ENCODE measurements around the gene CYP3A4. TPM values are rescaled to one million over a fixed set of nuclear protein-coding genes. Genes with fewer than 3 reads are reported as not detected.
"Not testable (repeated sequence)": the region's sequence is repeated elsewhere in the genome, so short reads cannot be mapped to it uniquely, and the experiment has no call there.

Gene CYP3A4
- total and polyA plus RNA-seq, 4 donors = 12.9 TPM; not detected in 3

DNA sequence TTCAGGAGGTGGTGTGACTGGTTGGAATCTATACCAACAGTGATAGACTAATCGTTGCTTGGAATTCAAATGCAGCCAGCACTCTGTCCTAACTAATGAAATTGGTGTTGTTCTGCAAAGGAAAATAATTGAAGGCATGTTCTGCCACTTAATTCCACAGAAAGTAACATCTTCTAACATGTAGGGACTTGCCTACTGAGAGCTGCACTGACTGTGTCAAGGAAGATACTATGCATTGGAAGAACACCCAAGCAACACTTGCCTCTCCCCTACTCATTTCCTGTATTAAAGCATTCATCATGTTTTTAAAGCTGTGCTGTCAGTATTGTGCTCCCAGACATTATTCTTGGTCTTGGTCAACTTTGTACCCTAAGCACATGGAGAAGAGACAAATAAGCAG is 46.3 kb downstream of the CYP3A4 start:
- no peaks in the 10 kb centered on the region for H3K4me1 ChIP-seq (ENCODE audit: control insufficient read depth in 1 of 2, insufficient read depth in 2 of 2, low read length in 2 of 2)
- 72 to 74% methylated on average over 1 of the region's 1 CpG for WGBS, 2 donors
- DNase-seq (no peak), ATAC-seq (ENCODE audit: low FRiP score) (no peak)
- H3K36me3 ChIP-seq (ENCODE audit: control insufficient read depth in 1 of 2, insufficient read depth in 2 of 2, low read length in 1 of 2) = peaks cover 0 to 6% of the 10 kb centered on the region in 2 donors
- no peak overlapping the region for H3K4me3 ChIP-seq (ENCODE audit: low read length in 2 of 2)
- intact Hi-C loops (cut with DNase I) = no loop called here
- no peak overlapping the region for H3K27ac ChIP-seq (ENCODE audit: low read depth in 1 of 2, low read length in 2 of 2)
- no peaks in the 10 kb centered on the region for H3K9me3 ChIP-seq (ENCODE audit: control insufficient read depth, low read length)
- H3K27me3 ChIP-seq (ENCODE audit: control insufficient read depth in 1 of 2, insufficient read depth in 2 of 2, low read length in 1 of 2) = no peaks in the 10 kb centered on the region

DNA sequence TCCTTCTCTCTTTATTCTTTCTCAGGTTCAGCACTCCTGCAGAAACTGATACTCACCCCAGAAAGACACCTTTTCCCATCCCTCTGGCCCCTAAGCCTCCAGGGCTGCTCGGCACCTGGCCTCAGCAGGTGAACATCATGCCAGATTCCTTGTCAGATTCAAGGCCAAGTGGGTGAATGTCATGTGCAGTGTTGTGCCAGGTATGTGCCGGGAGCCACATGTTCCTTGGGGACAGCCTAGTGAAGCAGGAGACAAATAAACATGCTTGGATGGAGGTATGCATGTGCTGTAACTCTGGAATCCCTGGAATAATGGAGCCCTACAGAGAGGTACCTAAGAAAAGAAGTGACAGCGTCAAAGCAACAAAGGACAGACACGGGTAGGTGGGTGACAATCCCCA is 47.3 kb downstream of the CYP3A4 start:
- DNase-seq; H3K27me3 ChIP-seq (ENCODE audit: control insufficient read depth in 1 of 2, insufficient read depth in 2 of 2, low read length in 1 of 2); H3K4me1 ChIP-seq (ENCODE audit: control insufficient read depth in 1 of 2, insufficient read depth in 2 of 2, low read length in 2 of 2); H3K9me3 ChIP-seq (ENCODE audit: control insufficient read depth, low read length); ATAC-seq (ENCODE audit: low FRiP score); H3K4me3 ChIP-seq (ENCODE audit: low read length in 2 of 2); H3K36me3 ChIP-seq (ENCODE audit: control insufficient read depth in 1 of 2, insufficient read depth in 2 of 2, low read length in 1 of 2); H3K27ac ChIP-seq (ENCODE audit: low read depth in 1 of 2, low read length in 2 of 2); intact Hi-C loops (cut with DNase I): not testable (repeated sequence)
- 79 to 84% methylated on average over 4 of the region's 4 CpGs for WGBS, 2 donors

GRCh38 chr7:99734987-99735386 is 49.0 kb downstream of the CYP3A4 start, which contains the start of gene CYP3A7:
TSS of gene CYP3A7 (minus strand) at chr7:99735196. CDS start at chr7:99735093, 103 bp downstream.
- Histone ChIP-seq H3K27ac (ENCODE audit: low read depth in 1 of 2, low read length in 2 of 2) (no peak within 1 kb of the TSS), H3K27me3 (ENCODE audit: control insufficient read depth in 1 of 2, insufficient read depth in 2 of 2, low read length in 1 of 2) (no peaks in the 10 kb centered on the region), H3K9me3 (ENCODE audit: control insufficient read depth, low read length) (no peaks in the 10 kb centered on the region), H3K4me3 (ENCODE audit: low read length in 2 of 2) (no peak within 1 kb of the TSS), H3K36me3 (ENCODE audit: control insufficient read depth in 1 of 2, insufficient read depth in 2 of 2, low read length in 1 of 2) (peaks cover 0 to 6% of the 10 kb centered on the region in 2 donors), H3K4me1 (ENCODE audit: control insufficient read depth in 1 of 2, insufficient read depth in 2 of 2, low read length in 2 of 2) (no peaks in the 10 kb centered on the region)
- ATAC-seq (ENCODE audit: low FRiP score) (no peak), DNase-seq (no peak)
- 65 to 70% methylated on average over 5 of the region's 5 CpGs for WGBS, 2 donors
- intact Hi-C loops (cut with DNase I) = no loop called here

DNA sequence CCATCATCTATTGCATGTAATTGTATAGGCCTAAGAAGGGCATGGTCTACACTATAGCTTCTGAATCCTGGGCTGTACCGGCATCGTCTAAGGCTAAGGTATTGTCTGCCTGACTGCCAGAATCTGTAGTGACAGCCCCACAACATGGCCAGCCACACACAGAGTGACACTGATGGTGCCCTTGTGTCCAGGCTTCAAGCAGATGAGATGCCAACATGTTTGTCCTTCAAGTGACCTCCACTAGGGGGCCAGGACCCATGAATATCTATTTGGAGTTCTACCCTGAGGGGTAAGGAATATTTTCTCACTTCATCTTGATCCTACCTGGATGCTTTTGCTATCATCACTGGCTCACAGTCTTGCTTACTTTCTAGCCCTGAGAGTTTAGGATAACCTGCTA is 50.5 kb downstream of the CYP3A4 start:
- DNase-seq = no peak
- H3K9me3 ChIP-seq (ENCODE audit: control insufficient read depth, low read length) = no peaks in the 10 kb centered on the region
- no peak overlapping the region for H3K27ac ChIP-seq (ENCODE audit: low read depth in 1 of 2, low read length in 2 of 2)
- no peaks in the 10 kb centered on the region for H3K27me3 ChIP-seq (ENCODE audit: control insufficient read depth in 1 of 2, insufficient read depth in 2 of 2, low read length in 1 of 2)
- intact Hi-C loops (cut with DNase I) = no loop called here
- H3K4me1 ChIP-seq (ENCODE audit: control insufficient read depth in 1 of 2, insufficient read depth in 2 of 2, low read length in 2 of 2) = no peaks in the 10 kb centered on the region
- H3K4me3 ChIP-seq (ENCODE audit: low read length in 2 of 2) = no peak overlapping the region
- WGBS, 2 donors = 87 to 93% methylated on average over 2 of the region's 2 CpGs
- peaks cover 0 to 1% of the 10 kb centered on the region in 2 donors for H3K36me3 ChIP-seq (ENCODE audit: control insufficient read depth in 1 of 2, insufficient read depth in 2 of 2, low read length in 1 of 2)
- no peak for ATAC-seq (ENCODE audit: low FRiP score)

- H3K36me3 ChIP-seq (ENCODE audit: control insufficient read depth in 1 of 2, insufficient read depth in 2 of 2, low read length in 1 of 2) = peaks cover 0 to 1% of the 10 kb centered on the region in 2 donors
- no peak overlapping the region for H3K4me3 ChIP-seq (ENCODE audit: low read length in 2 of 2)
- DNase-seq (no peak), ATAC-seq (ENCODE audit: low FRiP score) (no peak)
- no peaks in the 10 kb centered on the region for H3K4me1 ChIP-seq (ENCODE audit: control insufficient read depth in 1 of 2, insufficient read depth in 2 of 2, low read length in 2 of 2)
- intact Hi-C loops (cut with DNase I) = no loop called here
- no peaks in the 10 kb centered on the region for H3K27me3 ChIP-seq (ENCODE audit: control insufficient read depth in 1 of 2, insufficient read depth in 2 of 2, low read length in 1 of 2)
- H3K9me3 ChIP-seq (ENCODE audit: control insufficient read depth, low read length) = no peaks in the 10 kb centered on the region
- no peak overlapping the region for H3K27ac ChIP-seq (ENCODE audit: low read depth in 1 of 2, low read length in 2 of 2)
- WGBS, 2 donors = 78 to 84% methylated on average over 3 of the region's 3 CpGs
Measured at GRCh38 chr7:99733003-99733402, 51.0 kb downstream of the CYP3A4 start.

GRCh38 chr7:99731638-99732374 is 52.2 kb downstream of the CYP3A4 start:
- ATAC-seq (ENCODE audit: low FRiP score) (no peak), DNase-seq (no peak)
- Histone ChIP-seq H3K27ac (ENCODE audit: low read depth in 1 of 2, low read length in 2 of 2) (no peak overlapping the region), H3K36me3 (ENCODE audit: control insufficient read depth in 1 of 2, insufficient read depth in 2 of 2, low read length in 1 of 2) (peaks cover 0 to 1% of the 10 kb centered on the region in 2 donors), H3K4me3 (ENCODE audit: low read length in 2 of 2) (no peak overlapping the region), H3K9me3 (ENCODE audit: control insufficient read depth, low read length) (no peaks in the 10 kb centered on the region), H3K4me1 (ENCODE audit: control insufficient read depth in 1 of 2, insufficient read depth in 2 of 2, low read length in 2 of 2) (no peaks in the 10 kb centered on the region), H3K27me3 (ENCODE audit: control insufficient read depth in 1 of 2, insufficient read depth in 2 of 2, low read length in 1 of 2) (no peaks in the 10 kb centered on the region)
- intact Hi-C loops (cut with DNase I) = no loop called here
- 93% methylated on average over 4 of the region's 4 CpGs for WGBS, 2 donors

- Histone ChIP-seq H3K4me3 (ENCODE audit: low read length in 2 of 2) (no peak overlapping the region), H3K27me3 (ENCODE audit: control insufficient read depth in 1 of 2, insufficient read depth in 2 of 2, low read length in 1 of 2) (no peaks in the 10 kb centered on the region), H3K27ac (ENCODE audit: low read depth in 1 of 2, low read length in 2 of 2) (no peak overlapping the region), H3K9me3 (ENCODE audit: control insufficient read depth, low read length) (no peaks in the 10 kb centered on the region), H3K4me1 (ENCODE audit: control insufficient read depth in 1 of 2, insufficient read depth in 2 of 2, low read length in 2 of 2) (no peaks in the 10 kb centered on the region), H3K36me3 (ENCODE audit: control insufficient read depth in 1 of 2, insufficient read depth in 2 of 2, low read length in 1 of 2) (peaks cover 0 to 1% of the 10 kb centered on the region in 2 donors)
- DNase-seq = no peak
- no peak for ATAC-seq (ENCODE audit: low FRiP score)
- WGBS, 2 donors = 80 to 83% methylated on average over 3 of the region's 3 CpGs
- intact Hi-C loops (cut with DNase I) = no loop called here
Measured at GRCh38 chr7:99730992-99731391, 53.0 kb downstream of the CYP3A4 start.

DNA sequence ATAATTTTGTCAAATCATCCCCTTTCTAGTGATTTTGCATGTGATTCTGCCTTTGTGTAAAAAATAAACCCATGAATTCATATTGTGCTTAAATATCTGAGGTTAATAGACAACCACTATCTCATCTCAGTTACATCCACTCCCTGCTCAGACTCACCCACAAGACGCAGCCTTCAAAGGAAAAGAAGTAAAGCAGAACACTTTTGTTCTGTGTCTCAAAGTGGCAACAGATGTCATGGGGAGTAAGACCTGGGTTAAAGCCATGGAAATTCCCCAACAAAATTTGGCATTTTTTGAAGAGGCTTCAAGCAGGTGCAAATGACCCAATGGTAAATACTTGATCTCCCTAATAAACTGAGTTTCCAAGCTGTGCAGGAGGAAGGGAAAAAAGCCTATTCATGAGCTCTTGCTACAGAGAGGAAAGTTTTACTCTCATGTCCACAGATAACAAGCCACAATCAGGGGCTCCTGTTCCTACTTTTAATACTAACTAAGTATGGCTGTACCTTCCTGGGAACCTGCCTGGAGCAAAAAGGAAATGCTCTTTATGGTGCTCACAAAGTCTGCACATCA is 53.7 kb downstream of the CYP3A4 start:
- H3K4me1 ChIP-seq (ENCODE audit: control insufficient read depth in 1 of 2, insufficient read depth in 2 of 2, low read length in 2 of 2) = no peaks in the 10 kb centered on the region
- no peak overlapping the region for H3K27ac ChIP-seq (ENCODE audit: low read depth in 1 of 2, low read length in 2 of 2)
- intact Hi-C loops (cut with DNase I) = no loop called here
- ATAC-seq (ENCODE audit: low FRiP score) = no peak
- 76 to 90% methylated on average over 1 of the region's 1 CpG for WGBS, 2 donors
- peaks cover 0 to 1% of the 10 kb centered on the region in 2 donors for H3K36me3 ChIP-seq (ENCODE audit: control insufficient read depth in 1 of 2, insufficient read depth in 2 of 2, low read length in 1 of 2)
- H3K4me3 ChIP-seq (ENCODE audit: low read length in 2 of 2) = no peak overlapping the region
- no peaks in the 10 kb centered on the region for H3K9me3 ChIP-seq (ENCODE audit: control insufficient read depth, low read length)
- no peak for DNase-seq
- no peaks in the 10 kb centered on the region for H3K27me3 ChIP-seq (ENCODE audit: control insufficient read depth in 1 of 2, insufficient read depth in 2 of 2, low read length in 1 of 2)

Measured in aorta (tissue), 5 donors.